Endothelial cell (in vitro differentiated cells): ENCODE results near the gene WBP1L. TPM values are rescaled to one million over a fixed set of nuclear protein-coding genes. Genes with fewer than 3 reads are reported as not detected.

Source experiments
- DNase-seq: peaks from one replicate; pipeline ENCODE4 v3.0.0; 2021; ENCODE audit warnings: low spot score
- H3K27ac Mint-ChIP-seq: one replicate; pipeline ENCODE4 v1.8.0; 2021; ENCODE audit warnings: mixed read lengths, inconsistent platforms; ENCODE audit not compliant: unreplicated experiment
- H3K27me3 Mint-ChIP-seq: one replicate; pipeline ENCODE4 v1.8.0; 2021; ENCODE audit warnings: mild to moderate bottlenecking, moderate library complexity, mixed read lengths, inconsistent platforms; ENCODE audit not compliant: unreplicated experiment
- H3K36me3 Mint-ChIP-seq: one replicate; pipeline ENCODE4 v1.8.0; 2021; ENCODE audit warnings: mild to moderate bottlenecking, low read depth, mixed read lengths, inconsistent platforms; ENCODE audit not compliant: unreplicated experiment
- H3K4me1 Mint-ChIP-seq: one replicate; pipeline ENCODE4 v1.8.0; 2021; ENCODE audit warnings: mild to moderate bottlenecking, mixed read lengths, inconsistent platforms; ENCODE audit not compliant: unreplicated experiment
- H3K4me3 Mint-ChIP-seq: one replicate; pipeline ENCODE4 v1.8.0; 2021; ENCODE audit warnings: mild to moderate bottlenecking, mixed read lengths, inconsistent platforms; ENCODE audit not compliant: unreplicated experiment
- H3K9me3 Mint-ChIP-seq: one replicate; pipeline ENCODE4 v1.8.0; 2021; ENCODE audit warnings: mixed read lengths, inconsistent platforms; ENCODE audit not compliant: unreplicated experiment
- total RNA-seq: library from RNA; stranded (reverse); fragmentation: NEBNext Ultra II Directional; extraction: Animal tissue kit (Norgen Biotek cat#: 25700); gene quantifications from one replicate; pipeline ENCODE4 v1.2.1, GENCODE V29; 2021; ENCODE audit not compliant: unreplicated experiment
- TF ChIP-seq, protein P1 (sequence below): fragments of 200-600 bp; sonication (generic); IDR thresholded peaks from one replicate; pipeline ENCODE4 v1.5.0; 2021; ENCODE audit warnings: antibody characterized with exemption; ENCODE audit not compliant: unreplicated experiment

The WBP1L gene
- total RNA-seq, 1 donor from 2014 or later = 49.4 TPM

DNA sequence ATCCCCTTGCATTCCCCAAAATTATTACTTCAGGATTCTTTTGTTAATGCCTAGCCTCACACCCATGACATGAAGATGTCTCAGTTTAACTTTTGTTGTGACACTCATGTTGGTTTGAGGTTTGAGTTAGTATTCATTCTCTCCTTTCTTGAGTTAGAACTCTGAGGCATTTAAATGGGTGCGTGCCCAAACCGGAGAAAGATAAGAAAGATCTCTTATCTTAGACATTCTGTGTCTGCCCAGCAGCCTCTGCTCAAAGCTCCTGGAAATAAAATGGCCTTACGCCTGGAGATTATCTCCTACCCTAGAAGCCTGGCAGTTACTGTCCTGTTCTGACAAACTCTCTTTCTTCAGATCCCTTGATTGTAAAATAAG, 26.3 kb downstream of the WBP1L start:
- Mint-ChIP-seq H3K27ac (no peak overlapping the region), H3K36me3 (peaks cover 7% of the 10 kb centered on the region), H3K4me3 (no peak overlapping the region), H3K27me3 (peaks cover 1% of the 10 kb centered on the region), H3K4me1 (peaks cover 11% of the 10 kb centered on the region), H3K9me3 (no peaks in the 10 kb centered on the region)
- DNase-seq = no peak
- TF ChIP-seq, protein P1, sequence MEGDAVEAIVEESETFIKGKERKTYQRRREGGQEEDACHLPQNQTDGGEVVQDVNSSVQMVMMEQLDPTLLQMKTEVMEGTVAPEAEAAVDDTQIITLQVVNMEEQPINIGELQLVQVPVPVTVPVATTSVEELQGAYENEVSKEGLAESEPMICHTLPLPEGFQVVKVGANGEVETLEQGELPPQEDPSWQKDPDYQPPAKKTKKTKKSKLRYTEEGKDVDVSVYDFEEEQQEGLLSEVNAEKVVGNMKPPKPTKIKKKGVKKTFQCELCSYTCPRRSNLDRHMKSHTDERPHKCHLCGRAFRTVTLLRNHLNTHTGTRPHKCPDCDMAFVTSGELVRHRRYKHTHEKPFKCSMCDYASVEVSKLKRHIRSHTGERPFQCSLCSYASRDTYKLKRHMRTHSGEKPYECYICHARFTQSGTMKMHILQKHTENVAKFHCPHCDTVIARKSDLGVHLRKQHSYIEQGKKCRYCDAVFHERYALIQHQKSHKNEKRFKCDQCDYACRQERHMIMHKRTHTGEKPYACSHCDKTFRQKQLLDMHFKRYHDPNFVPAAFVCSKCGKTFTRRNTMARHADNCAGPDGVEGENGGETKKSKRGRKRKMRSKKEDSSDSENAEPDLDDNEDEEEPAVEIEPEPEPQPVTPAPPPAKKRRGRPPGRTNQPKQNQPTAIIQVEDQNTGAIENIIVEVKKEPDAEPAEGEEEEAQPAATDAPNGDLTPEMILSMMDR = no peak

- no peak for DNase-seq
- Mint-ChIP-seq H3K9me3 (no peaks in the 10 kb centered on the region), H3K4me3 (no peak overlapping the region), H3K27me3 (peaks cover 1% of the 10 kb centered on the region), H3K27ac (no peak overlapping the region), H3K4me1 (peaks cover 18% of the 10 kb centered on the region), H3K36me3 (peaks cover under 1% of the 10 kb centered on the region)
- TF ChIP-seq, protein P1 = no peak
Observed at GRCh38 chr10:102770792-102771191, 27.0 kb downstream of the WBP1L start.

DNA sequence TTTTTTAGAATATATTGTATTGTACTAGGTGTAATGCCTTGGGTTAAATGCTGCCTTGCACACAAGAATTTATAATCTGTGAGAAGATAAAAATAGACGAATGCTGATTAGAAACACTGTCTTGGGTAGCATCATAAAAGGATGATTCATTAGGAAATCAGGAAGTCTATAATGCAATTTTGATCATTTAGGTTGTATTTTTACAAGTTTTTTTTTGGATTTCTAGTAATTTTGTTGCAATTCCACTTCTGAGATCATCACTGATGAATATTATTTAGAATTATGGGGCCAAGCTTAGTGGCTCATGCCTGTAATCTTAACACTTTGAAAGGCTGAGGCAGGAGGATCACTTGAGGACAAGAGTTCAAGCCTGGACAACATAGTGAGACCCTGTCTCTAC, 29.6 kb downstream of the WBP1L start:
- Mint-ChIP-seq H3K27me3 (peaks cover 2% of the 10 kb centered on the region), H3K27ac (no peak overlapping the region), H3K36me3 (no peaks in the 10 kb centered on the region), H3K4me3 (no peak overlapping the region), H3K4me1 (peaks cover 40% of the 10 kb centered on the region), H3K9me3 (no peaks in the 10 kb centered on the region)
- no peak for DNase-seq
- TF ChIP-seq, protein P1 = no peak

DNA sequence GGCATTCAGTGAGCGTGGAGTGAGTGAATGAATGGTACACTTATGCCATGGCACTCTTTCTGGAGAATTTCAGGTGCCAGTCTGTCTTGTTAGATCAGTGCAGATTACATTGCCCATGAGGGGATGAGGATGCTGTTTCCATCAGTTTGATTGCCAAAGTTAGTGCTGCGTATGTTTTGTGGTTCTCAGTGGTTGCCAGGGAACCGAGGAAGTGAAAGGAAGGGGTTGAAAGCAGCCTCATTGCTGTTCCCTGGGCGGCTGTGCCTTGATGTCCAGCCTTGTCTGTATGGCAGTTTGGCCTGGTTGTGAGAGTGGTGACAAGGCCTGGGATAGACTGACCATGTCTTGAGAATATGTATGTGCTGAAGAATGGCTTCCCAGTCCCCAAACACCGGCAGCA, 30.2 kb downstream of the WBP1L start:
- no peak for DNase-seq
- H3K36me3 Mint-ChIP-seq = no peaks in the 10 kb centered on the region

DNA sequence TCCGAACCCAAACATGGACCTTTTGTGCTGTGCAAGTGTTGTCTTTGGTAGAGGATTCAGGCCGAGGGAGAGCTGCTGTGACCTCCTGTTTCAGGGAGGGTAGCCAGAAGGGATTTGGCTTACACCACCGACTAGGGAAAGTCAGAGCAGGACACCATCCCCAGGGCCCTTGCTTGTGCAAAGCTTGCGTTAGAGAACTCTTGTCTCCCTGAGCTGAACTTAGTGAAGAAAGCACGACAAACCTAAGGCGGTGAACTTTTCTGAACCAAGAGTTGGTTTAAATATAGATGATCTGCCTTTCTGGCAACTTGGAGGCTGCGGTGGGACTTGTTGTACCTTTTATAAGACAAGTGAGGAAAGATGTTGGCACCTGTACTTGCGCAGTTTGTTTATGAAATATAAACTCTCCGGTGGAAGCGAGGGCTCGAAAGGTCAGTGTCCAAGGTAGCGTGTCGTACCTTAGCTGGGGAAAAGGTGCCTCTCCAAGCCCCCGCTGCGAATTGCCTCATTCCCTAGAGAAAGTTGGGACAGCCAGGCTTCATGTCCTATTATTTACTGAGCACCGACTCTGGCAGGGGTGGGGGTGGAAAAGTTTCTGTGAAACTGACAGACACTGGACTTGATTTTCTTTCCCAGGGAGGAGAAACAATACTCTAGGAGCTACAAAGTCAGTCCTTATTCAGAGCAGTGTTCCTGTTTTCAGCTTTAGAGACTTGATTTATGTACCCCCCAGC, 31.6 kb downstream of the WBP1L start:
- TF ChIP-seq, protein P1 = no peak
- Mint-ChIP-seq H3K4me3 (no peak overlapping the region), H3K36me3 (peaks cover 5% of the 10 kb centered on the region), H3K9me3 (no peaks in the 10 kb centered on the region), H3K27me3 (peaks cover 2% of the 10 kb centered on the region), H3K4me1 (peaks cover 46% of the 10 kb centered on the region), H3K27ac (peak overlapping the region; percentile 93)
- DNase-seq = no peak

More for the DNA sequence above, 30.2 kb downstream of the WBP1L start:
- Mint-ChIP-seq H3K9me3 (no peaks in the 10 kb centered on the region), H3K27me3 (peaks cover 2% of the 10 kb centered on the region), H3K4me1 (peaks cover 43% of the 10 kb centered on the region), H3K4me3 (no peak overlapping the region), H3K27ac (peak overlapping the region; percentile 58)
- TF ChIP-seq, protein P1 = no peak
